Tibial nerve (tissue), 4 donors: ENCODE results near the gene ZC3H6.

Experiments used
- EP300 ChIP-seq, 2 donors: sonication (generic); formaldehyde crosslinking; IDR thresholded peaks; one replicate each; pipeline ENCODE4 v1.6.1; 2017; ENCODE audit warnings: antibody characterized with exemption in 2 of 2, mild to moderate bottlenecking in 1 of 2
- TF ChIP-seq, protein P1 (sequence below), 5 experiments: fragments of 200-600 bp in 3 of 5; fragments of 450-650 bp in 2 of 5; sonication (generic) in 3 of 5; IDR thresholded peaks; one replicate each; pipeline ENCODE4 v1.5.1; 2016 to 2019; ENCODE audit warnings: antibody characterized with exemption in 5 of 5, mild to moderate bottlenecking in 3 of 5, moderate library complexity in 2 of 5

DNA sequence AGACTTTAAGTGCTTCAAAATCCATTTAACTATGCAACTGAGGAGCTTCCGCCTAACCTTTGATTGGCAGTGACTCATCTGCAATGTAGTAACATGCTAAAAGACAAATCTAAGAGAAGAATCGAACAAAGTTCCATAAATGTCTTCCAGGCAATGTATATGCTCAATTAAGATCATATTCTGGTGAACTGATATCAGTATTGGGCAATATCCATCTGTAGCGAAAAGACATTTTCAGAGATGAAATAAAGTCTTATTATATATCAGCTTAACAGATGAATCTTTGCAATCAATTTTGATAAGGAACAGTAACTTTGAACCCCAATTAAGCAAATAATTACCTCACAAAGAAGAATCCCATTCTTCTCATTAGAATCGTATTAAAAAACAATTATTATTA is 32.2 kb upstream of the ZC3H6 start:
- TF ChIP-seq, protein P1, sequence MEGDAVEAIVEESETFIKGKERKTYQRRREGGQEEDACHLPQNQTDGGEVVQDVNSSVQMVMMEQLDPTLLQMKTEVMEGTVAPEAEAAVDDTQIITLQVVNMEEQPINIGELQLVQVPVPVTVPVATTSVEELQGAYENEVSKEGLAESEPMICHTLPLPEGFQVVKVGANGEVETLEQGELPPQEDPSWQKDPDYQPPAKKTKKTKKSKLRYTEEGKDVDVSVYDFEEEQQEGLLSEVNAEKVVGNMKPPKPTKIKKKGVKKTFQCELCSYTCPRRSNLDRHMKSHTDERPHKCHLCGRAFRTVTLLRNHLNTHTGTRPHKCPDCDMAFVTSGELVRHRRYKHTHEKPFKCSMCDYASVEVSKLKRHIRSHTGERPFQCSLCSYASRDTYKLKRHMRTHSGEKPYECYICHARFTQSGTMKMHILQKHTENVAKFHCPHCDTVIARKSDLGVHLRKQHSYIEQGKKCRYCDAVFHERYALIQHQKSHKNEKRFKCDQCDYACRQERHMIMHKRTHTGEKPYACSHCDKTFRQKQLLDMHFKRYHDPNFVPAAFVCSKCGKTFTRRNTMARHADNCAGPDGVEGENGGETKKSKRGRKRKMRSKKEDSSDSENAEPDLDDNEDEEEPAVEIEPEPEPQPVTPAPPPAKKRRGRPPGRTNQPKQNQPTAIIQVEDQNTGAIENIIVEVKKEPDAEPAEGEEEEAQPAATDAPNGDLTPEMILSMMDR (IDR thresholded peaks at IDR 0.05) = no peak
- no peak for TF ChIP-seq EP300 (IDR thresholded peaks at IDR 0.05)
